HepG2 (cell line): ENCODE measurements around the gene MZT1. TPM values are rescaled to one million over a fixed set of nuclear protein-coding genes. Genes with fewer than 3 reads are reported as not detected.

ENCODE experiments used
- BATF2 ChIP-seq: sonication (generic); formaldehyde crosslinking; IDR thresholded peaks from 2 replicates; pipeline ENCODE4 v1.8.0; 2022; ENCODE audit warnings: mild to moderate bottlenecking, missing genetic modification reagents, moderate library complexity
- ETS1 ChIP-seq: sonication (generic); formaldehyde crosslinking; IDR thresholded peaks from 2 replicates; pipeline ENCODE4 v1.4.0; 2020; ENCODE audit warnings: missing genetic modification reagents
- KMT2B ChIP-seq: IDR thresholded peaks from 2 replicates; pipeline ENCODE4 v1.6.1; 2016; ENCODE audit warnings: missing genetic modification reagents, missing compliant biosample characterization
- NFIB ChIP-seq: sonication (generic); formaldehyde crosslinking; IDR thresholded peaks from 2 replicates; pipeline ENCODE4 v1.9.0; 2021; ENCODE audit warnings: missing genetic modification reagents, mild to moderate bottlenecking, borderline replicate concordance
- PATZ1 ChIP-seq: sonication (generic); formaldehyde crosslinking; IDR thresholded peaks from 2 replicates; pipeline ENCODE4 v1.4.0; 2020; ENCODE audit warnings: missing genetic modification reagents
- SAP130 ChIP-seq: IDR thresholded peaks from 2 replicates; pipeline ENCODE4 v1.6.1; 2016; ENCODE audit warnings: low read depth
- SIN3B ChIP-seq: fragments of 150-350 bp; IDR thresholded peaks from 2 replicates; pipeline ENCODE4 v1.6.1; 2014; ENCODE audit warnings: low read length
- ZBTB26 ChIP-seq: IDR thresholded peaks from 2 replicates; pipeline ENCODE4 v1.6.1; 2016; ENCODE audit warnings: missing compliant biosample characterization, missing genetic modification reagents, borderline replicate concordance
- ZBTB37 ChIP-seq: sonication (generic); formaldehyde crosslinking; IDR thresholded peaks from 2 replicates; pipeline ENCODE4 v1.4.0; 2020; ENCODE audit warnings: mild to moderate bottlenecking, missing genetic modification reagents
- ZFP36L1 ChIP-seq: sonication (generic); formaldehyde crosslinking; IDR thresholded peaks from 2 replicates; pipeline ENCODE4 v1.8.0; 2022; ENCODE audit warnings: mild to moderate bottlenecking, missing genetic modification reagents, moderate library complexity
- ZMYM2 ChIP-seq: sonication (generic); formaldehyde crosslinking; IDR thresholded peaks from 2 replicates; pipeline ENCODE4 v1.8.0; 2022; ENCODE audit warnings: mild to moderate bottlenecking, missing genetic modification reagents
- ZNF547 ChIP-seq: sonication (generic); formaldehyde crosslinking; IDR thresholded peaks from 2 replicates; pipeline ENCODE4 v1.5.1; 2020; ENCODE audit warnings: mild to moderate bottlenecking, missing genetic modification reagents
- ZNF589 ChIP-seq: sonication (generic); formaldehyde crosslinking; conservative IDR thresholded peaks from 2 replicates; pipeline ENCODE4 v1.8.0; 2022; ENCODE audit warnings: mild to moderate bottlenecking, moderate library complexity, missing genetic modification reagents
- ZNF609 ChIP-seq: sonication (generic); formaldehyde crosslinking; IDR thresholded peaks from 2 replicates; pipeline ENCODE4 v1.4.0; 2020; ENCODE audit warnings: mild to moderate bottlenecking, missing genetic modification reagents, borderline replicate concordance
- ZNF747 ChIP-seq: sonication (generic); formaldehyde crosslinking; IDR thresholded peaks from 2 replicates; pipeline ENCODE4 v1.8.1; 2023; ENCODE audit warnings: missing genetic modification reagents, mild to moderate bottlenecking, borderline replicate concordance
- ZNF792 ChIP-seq: IDR thresholded peaks from 2 replicates; pipeline ENCODE4 v1.6.1; 2016
- polyA plus RNA-seq, 8 experiments: library from polyadenylated mRNA; depleted of rRNA in 3 of 8; stranded (reverse) in 7 of 8; unstranded in 1 of 8; fragments of >200 nt; fragmentation: Illumina TruSeq in 4 of 8; extraction: Trizol in 4 of 8; gene quantifications; 2 replicates each; pipeline versions ENCODE4 v1.2.1 to v1.2.3, GENCODE V29; 2011 to 2016; ENCODE audit warnings: low read depth in 4 of 8, missing spikeins in 1 of 8, mixed read lengths in 1 of 8; ENCODE audit not compliant: insufficient read depth in 1 of 8
- total RNA-seq, 5 experiments: library from RNA; depleted of rRNA; stranded (reverse); fragments of >200 nt; fragmentation: Illumina TruSeq; extraction: Trizol; gene quantifications; 2 replicates each; pipeline ENCODE4 v1.2.3, GENCODE V29; 2016; ENCODE audit warnings: low read depth in 1 of 5

The MZT1 gene
- total and polyA plus RNA-seq, 2 of the 13 experiments (the other 11 are each of a cell fraction or from before 2014, with no cell fraction given), result 11.7 to 17.2 TPM

- TF ChIP-seq ZNF609 (CRISPR knock-in tag) (peak; percentile 50; the same call in 1 of the 2 replicates), NFIB (CRISPR knock-in tag) (no peak), ZFP36L1 (CRISPR knock-in tag) (peak; percentile 100), KMT2B (CRISPR knock-in tag) (peak; percentile 94), SAP130 (CRISPR knock-in tag) (peak; percentile 98), SIN3B (peak; percentile 77), ZNF589 (CRISPR knock-in tag) (peak; percentile 99), PATZ1 (CRISPR knock-in tag) (peak; percentile 65), BATF2 (peak; percentile 100), ZNF547 (CRISPR knock-in tag) (peak; percentile 89; the same call in 1 of the 2 replicates), ETS1 (CRISPR knock-in tag) (no peak), ZBTB37 (CRISPR knock-in tag) (peak; percentile 54; the same call in 1 of the 2 replicates), ZNF792 (CRISPR knock-in tag) (peak; percentile 82; the same call in 1 of the 2 replicates), ZMYM2 (CRISPR knock-in tag) (peak; percentile 91), ZNF747 (CRISPR knock-in tag) (peak; percentile 91; the same call in 1 of the 2 replicates), ZBTB26 (CRISPR knock-in tag) (no peak)
Observed at GRCh38 chr13:72727417-72728289, at the start of gene MZT1, which contains the start of gene BORA (continued).
